DOHH2 (cell line): ENCODE results near the gene ALKBH7.

ENCODE experiments used
- H3F3A ChIP-seq: fragments of 200-600 bp; sonication (generic), shearing (Covaris generic); 2 replicates; pipeline ENCODE4 v1.6.0; 2016; ENCODE audit warnings: antibody characterized with exemption, mild to moderate bottlenecking; ENCODE audit not compliant: control insufficient read depth, insufficient read depth
- H3K27ac ChIP-seq: fragments of 200-600 bp; sonication (generic); 2 replicates; pipeline ENCODE4 v1.5.1; 2014; ENCODE audit warnings: low read depth, mild to moderate bottlenecking, low read length, moderate library complexity
- H3K27me3 ChIP-seq: fragments of 200-600 bp; sonication (generic); 2 replicates; pipeline ENCODE4 v1.6.1; 2014; ENCODE audit warnings: mild to moderate bottlenecking, low read length, mixed read lengths; ENCODE audit not compliant: control insufficient read depth
- H3K36me3 ChIP-seq: fragments of 200-600 bp; sonication (generic); 2 replicates; pipeline ENCODE4 v1.6.1; 2014; ENCODE audit warnings: mild to moderate bottlenecking, low read length, moderate library complexity, mixed read lengths; ENCODE audit not compliant: control insufficient read depth
- H3K4me1 ChIP-seq: fragments of 200-600 bp; sonication (generic); 2 replicates; pipeline ENCODE4 v1.6.1; 2014; ENCODE audit warnings: mild to moderate bottlenecking, low read length, mixed read lengths; ENCODE audit not compliant: control insufficient read depth
- H3K4me2 ChIP-seq: fragments of 200-600 bp; sonication (generic); 2 replicates; pipeline ENCODE4 v1.6.0; 2014; ENCODE audit warnings: mild to moderate bottlenecking, low read length, moderate library complexity
- H3K4me3 ChIP-seq: fragments of 200-600 bp; sonication (generic); 2 replicates; pipeline ENCODE4 v1.5.1; 2014; ENCODE audit warnings: mild to moderate bottlenecking, low read length, mixed read lengths
- H3K79me2 ChIP-seq: fragments of 200-600 bp; sonication (generic); 2 replicates; pipeline ENCODE4 v1.6.1; 2014; ENCODE audit warnings: mild to moderate bottlenecking, low read length, mixed read lengths; ENCODE audit not compliant: control insufficient read depth
- H3K9me2 ChIP-seq: fragments of 200-600 bp; sonication (generic); replicated peaks from 2 replicates; pipeline ENCODE4 v1.6.1; 2014; ENCODE audit warnings: mild to moderate bottlenecking, low read length, mixed read lengths; ENCODE audit not compliant: control insufficient read depth
- H3K9me3 ChIP-seq: fragments of 200-600 bp; sonication (generic); 2 replicates; pipeline ENCODE4 v1.6.1; 2014; ENCODE audit warnings: antibody characterized with exemption, low read length, mixed read lengths; ENCODE audit not compliant: control insufficient read depth, insufficient read depth
- H4K20me1 ChIP-seq: fragments of 200-600 bp; sonication (generic); 2 replicates; pipeline ENCODE4 v1.6.0; 2014; ENCODE audit warnings: low read depth, mild to moderate bottlenecking, antibody characterized with exemption, low read length, moderate library complexity; ENCODE audit not compliant: control insufficient read depth, insufficient read depth
- CTCF ChIP-seq: fragments of 200-600 bp; sonication (generic); IDR thresholded peaks from one replicate; pipeline ENCODE4 v1.5.1; 2014; ENCODE audit warnings: antibody characterized with exemption, mild to moderate bottlenecking, low read depth, low read length; ENCODE audit not compliant: poor library complexity, severe bottlenecking
- EZH2phosphoT487 ChIP-seq: fragments of 200-600 bp; sonication (generic); IDR thresholded peaks from 2 replicates; pipeline ENCODE4 v1.6.1; 2017; ENCODE audit warnings: borderline replicate concordance, mild to moderate bottlenecking, antibody characterized with exemption, low read length, moderate library complexity, mixed read lengths

The ALKBH7 gene

DNA sequence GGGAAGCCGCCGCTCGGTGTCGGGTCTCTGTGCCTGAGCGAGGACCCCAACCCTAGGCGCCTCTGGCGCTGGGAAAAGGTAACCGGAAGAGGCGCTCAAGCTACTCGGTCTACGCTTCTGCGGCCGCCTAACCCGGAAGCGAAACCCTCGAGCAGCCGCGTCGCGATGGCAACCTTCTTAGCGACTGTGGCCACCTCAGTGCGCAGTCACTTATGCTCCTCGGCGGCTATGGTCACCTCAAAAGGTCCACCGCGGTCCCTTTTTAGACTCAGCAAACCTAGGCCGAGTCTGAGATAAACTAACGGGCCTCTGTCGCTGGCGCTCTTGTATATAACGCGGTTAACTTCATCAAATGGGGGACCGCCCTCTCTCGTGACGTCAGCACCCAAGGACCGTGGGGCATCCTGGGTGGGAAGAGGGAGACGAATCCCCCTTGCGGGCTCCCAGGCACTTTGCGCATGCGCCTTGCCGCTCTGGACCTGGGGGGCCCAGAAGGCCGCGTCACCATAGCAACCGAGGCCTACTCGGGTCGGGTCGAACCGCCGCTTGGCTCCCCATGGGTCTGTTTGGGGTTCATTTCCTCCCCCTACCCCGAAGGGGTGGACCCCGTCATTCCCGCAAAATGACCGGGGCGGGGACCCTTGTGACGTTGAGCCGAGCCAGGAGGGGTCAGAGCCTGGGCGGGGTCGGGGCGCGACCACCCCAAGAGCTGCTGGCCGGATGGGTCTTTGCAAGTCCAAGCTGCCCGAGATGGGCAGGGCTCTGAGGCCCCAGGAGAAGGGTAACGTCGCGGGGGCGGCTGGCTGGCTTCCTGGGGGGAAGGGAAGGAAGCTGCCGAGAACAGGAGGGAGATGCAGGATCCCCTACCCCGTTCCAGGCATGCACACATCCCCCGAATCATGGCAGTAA, 20.7 kb downstream of the ALKBH7 start, which contains the start of gene GTF2F1:
Gene GTF2F1, minus strand, starts transcription at position 91 of the 909 bp plus-strand sequence. CDS start 169 bp downstream, outside the sequence.
- Histone ChIP-seq H3K9me3 (no peaks in the 10 kb centered on the region), H3K4me2 (peak within 1 kb of the TSS; percentile 92), H3K79me2 (peaks cover 25% of the 10 kb centered on the region), H3K4me3 (peak within 1 kb of the TSS; percentile 90), H3K27ac (peak within 1 kb of the TSS; percentile 49), H3K27me3 (no peaks in the 10 kb centered on the region), H3K9me2 (no peaks in the 10 kb centered on the region), H4K20me1 (no peaks in the 10 kb centered on the region), H3K4me1 (peaks cover 18% of the 10 kb centered on the region), H3K36me3 (peaks cover 34% of the 10 kb centered on the region), H3F3A (no peaks in the 10 kb centered on the region)
- TF ChIP-seq CTCF (no peak), EZH2phosphoT487 (no peak)

DNA sequence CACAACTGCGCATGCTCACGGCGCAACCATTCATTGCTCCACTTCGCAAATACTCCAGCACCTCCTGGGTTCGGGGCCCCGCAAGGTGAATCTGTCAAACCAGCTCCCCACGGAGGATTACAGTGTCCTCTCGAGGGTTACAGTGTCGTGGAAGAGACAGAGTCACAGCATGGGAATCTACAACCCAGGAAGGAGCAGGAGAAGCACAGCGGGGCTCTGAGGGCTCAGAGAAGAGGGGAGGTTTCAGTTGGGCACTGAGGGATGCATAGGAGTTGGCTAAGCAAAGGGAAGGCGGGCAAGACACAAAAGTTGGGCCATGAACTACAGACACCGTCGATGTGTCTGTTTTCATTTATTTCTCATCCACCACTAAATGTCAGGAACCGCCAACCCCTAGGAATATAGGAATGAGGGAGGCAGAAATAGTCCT, 21.4 kb downstream of the ALKBH7 start:
- Histone ChIP-seq H3K4me3 (peak overlapping the region; percentile 90), H3K36me3 (peaks cover 30% of the 10 kb centered on the region), H3F3A (no peaks in the 10 kb centered on the region), H3K27ac (peak overlapping the region; percentile 49; the same call in 1 of the 2 replicates), H3K4me2 (peak overlapping the region; percentile 92), H3K27me3 (no peaks in the 10 kb centered on the region), H4K20me1 (no peaks in the 10 kb centered on the region), H3K9me2 (no peaks in the 10 kb centered on the region), H3K4me1 (peaks cover 18% of the 10 kb centered on the region), H3K79me2 (peaks cover 25% of the 10 kb centered on the region), H3K9me3 (no peaks in the 10 kb centered on the region)
- TF ChIP-seq CTCF (no peak), EZH2phosphoT487 (no peak)

DNA sequence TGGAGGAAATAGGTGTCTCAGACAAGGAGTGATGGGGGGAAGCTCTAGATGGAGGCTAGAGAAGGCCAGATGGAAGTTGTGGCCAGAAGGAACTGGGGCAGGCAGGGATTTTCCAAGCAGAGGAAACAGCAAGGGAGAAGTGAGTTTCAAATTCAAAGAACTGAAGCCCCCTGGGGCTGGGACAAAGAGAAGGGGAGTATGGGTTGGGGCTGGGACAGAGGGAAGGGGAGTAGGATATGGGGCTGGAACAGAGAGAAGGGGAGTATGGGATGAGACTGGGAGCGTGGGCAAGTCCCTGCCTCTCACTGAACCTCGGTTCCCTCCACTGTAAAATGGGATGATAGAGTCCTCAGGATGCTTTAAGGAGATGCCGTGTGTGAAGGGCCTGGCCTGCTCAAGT, 22.2 kb downstream of the ALKBH7 start:
- no peak overlapping the region for H3K4me2 ChIP-seq

More for the DNA sequence above, 22.2 kb downstream of the ALKBH7 start:
- H3K27me3 ChIP-seq: no peaks in the 10 kb centered on the region
- H4K20me1 ChIP-seq: no peaks in the 10 kb centered on the region
- H3K36me3 ChIP-seq: peaks cover 23% of the 10 kb centered on the region
- H3K79me2 ChIP-seq: peaks cover 25% of the 10 kb centered on the region
- H3K4me1 ChIP-seq: peaks cover 18% of the 10 kb centered on the region
- no peak overlapping the region for H3K27ac ChIP-seq
- H3K9me3 ChIP-seq: no peaks in the 10 kb centered on the region
- no peak overlapping the region for H3K4me3 ChIP-seq
- no peaks in the 10 kb centered on the region for H3K9me2 ChIP-seq
- no peaks in the 10 kb centered on the region for H3F3A ChIP-seq
- TF ChIP-seq EZH2phosphoT487 (no peak), CTCF (no peak)
